GM21528 (cell line): ENCODE results near the gene CACNA1B.

Experiments used
- ATAC-seq: cut with Tn5 transposase; IDR thresholded peaks from one replicate; pipeline ENCODE4 v1.9.1; 2021; ENCODE audit warnings: mild to moderate bottlenecking, moderate library complexity; ENCODE audit not compliant: unreplicated experiment, low FRiP score

The CACNA1B gene

DNA sequence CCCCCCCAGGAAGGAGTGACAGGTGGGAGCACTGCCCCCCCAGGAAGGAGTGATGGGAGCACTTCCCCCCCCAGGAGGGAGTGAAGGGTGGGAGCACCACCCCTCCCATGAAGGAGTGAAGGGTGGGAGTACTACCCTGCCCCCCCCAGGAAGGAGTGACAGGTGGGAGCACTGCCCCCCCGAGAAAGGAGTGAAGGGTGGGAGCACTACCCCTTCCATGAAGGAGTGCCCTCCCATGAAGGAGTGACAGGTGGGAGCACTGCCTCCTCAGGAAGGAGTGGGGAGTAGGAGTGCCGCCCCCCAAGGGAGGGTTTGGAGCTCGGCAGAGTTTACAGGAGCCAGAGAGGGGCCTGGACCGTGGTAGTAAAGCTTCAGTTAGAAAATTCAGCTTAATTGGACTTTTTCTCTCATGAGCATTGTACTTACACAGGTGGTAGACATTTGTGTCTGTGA, 100.7 kb downstream of the CACNA1B start:
- ATAC-seq, result no peak

DNA sequence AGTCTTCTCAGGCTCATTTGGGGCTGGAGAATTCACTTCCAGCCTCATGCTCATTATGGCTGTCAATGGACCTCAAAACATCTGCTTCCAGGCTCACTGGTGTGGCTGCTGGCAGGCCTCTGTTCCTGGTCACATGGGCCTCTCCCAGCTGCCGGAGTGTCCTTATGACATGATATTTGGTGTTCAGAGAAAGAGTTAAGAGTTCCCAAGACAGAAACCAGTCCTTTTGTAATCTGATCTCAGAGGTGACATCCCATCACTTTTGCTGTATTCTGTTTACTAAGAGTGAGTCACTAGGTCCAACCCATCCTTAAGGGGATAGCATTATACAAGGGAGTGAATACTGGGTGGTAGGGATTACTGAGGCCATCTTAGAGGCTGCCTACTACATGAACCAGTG, 104.6 kb downstream of the CACNA1B start:
- ATAC-seq, result no peak

DNA sequence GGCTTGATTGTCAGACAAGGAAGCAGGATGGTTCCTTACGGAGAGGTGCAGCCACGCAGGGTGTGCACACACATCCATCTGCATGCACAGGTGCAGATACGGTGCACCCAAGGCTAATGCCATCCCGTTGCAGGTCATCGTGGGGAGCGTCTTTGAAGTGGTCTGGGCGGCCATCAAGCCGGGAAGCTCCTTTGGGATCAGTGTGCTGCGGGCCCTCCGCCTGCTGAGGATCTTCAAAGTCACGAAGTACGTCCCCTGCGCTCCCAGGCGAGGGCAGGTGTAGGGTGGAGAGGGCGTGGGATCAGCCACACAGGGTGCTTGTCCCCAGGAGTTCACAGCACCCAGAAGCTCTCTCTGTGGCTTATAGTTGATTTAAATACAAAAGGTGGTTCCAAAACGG, 106.4 kb downstream of the CACNA1B start:
- ATAC-seq, result no peak

DNA sequence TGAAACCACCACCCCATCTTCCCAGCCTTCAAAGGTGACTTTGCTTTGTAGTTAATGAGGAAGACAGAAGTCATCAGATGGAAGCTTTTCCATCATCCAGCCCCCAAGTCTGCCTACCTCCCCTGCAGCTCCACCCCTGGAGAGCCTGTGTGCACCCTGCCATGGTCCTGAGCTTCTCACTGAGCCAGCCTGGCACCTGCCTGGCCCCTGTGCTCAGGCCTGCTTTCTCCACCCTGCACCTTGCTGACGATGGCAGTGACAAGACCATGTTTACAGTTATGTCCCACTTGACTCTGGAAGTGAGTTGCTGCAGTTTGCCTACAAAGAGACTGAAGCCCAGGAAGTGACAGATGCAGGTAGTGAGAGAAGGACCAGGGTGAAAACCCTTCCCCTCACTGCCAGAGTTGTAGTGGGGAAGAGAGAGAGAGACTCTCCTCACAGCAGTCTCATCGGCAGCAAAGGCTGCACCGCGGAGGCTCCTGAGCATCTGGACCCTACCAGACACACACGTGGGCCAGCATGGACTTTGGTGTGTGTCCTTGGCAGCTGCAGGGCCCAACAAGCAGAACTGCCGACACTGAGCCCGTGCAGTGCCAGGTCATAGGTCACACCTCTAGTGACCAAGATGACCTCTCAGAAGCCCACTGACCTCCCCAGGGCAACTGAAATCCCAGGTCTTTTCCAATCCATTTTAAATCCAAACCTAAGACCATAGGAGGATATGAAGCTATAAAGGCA, 107.1 kb downstream of the CACNA1B start:
- no peak for ATAC-seq

DNA sequence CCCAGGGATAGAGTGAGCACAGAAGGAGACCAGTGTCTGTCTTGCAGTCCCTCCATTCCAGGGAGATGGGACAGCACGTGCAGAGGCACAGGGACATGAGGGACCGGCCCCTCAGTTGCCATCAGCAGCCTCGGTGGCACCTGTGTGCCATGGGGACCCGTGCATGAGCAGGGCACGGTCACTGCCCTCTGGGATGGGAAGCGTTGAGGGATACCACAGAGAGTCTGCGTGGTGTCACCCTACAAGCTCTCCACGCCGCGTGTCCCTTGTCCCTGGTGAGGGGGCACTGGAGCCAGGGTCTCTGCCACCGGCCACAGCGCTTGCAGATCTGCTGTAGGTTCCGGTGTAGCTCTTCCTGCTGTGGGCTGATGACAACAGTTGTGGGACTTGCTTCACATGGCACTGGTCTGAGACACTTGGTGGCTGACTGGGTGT, 108.1 kb downstream of the CACNA1B start:
- ATAC-seq, result no peak

DNA sequence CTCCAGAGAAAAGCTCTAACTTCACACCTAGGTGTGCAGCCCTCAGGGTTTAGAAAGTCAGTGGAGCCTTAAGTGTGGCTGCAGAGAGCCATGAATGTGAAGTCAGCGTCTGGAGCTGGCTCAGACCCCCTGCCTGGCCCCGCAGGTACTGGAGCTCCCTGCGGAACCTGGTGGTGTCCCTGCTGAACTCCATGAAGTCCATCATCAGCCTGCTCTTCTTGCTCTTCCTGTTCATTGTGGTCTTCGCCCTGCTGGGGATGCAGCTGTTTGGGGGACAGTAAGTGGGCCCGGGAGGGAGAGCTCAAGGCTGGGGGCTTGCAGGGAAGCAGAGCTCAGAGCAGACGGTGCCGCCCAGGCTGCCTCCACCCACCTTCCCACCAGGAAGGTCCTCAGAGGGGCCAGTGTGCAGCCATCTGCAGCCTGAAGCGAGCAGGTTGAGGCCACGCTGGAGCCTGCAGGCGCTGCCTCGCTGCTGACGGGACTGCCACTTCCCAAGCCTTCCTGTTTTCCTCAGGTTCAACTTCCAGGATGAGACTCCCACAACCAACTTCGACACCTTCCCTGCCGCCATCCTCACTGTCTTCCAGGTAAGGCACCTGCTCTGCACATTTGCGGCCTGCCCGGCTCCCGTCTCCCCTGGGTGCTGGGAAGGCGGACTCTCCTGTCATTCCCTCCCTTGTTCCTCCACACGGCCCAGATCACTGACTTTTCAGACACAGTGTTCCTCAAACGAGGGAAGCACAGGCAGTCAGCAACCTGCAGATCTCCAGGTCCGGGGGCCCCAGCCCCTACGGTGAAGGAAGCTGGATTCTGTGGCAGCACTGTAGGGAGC, 108.9 kb downstream of the CACNA1B start:
- no peak for ATAC-seq

DNA sequence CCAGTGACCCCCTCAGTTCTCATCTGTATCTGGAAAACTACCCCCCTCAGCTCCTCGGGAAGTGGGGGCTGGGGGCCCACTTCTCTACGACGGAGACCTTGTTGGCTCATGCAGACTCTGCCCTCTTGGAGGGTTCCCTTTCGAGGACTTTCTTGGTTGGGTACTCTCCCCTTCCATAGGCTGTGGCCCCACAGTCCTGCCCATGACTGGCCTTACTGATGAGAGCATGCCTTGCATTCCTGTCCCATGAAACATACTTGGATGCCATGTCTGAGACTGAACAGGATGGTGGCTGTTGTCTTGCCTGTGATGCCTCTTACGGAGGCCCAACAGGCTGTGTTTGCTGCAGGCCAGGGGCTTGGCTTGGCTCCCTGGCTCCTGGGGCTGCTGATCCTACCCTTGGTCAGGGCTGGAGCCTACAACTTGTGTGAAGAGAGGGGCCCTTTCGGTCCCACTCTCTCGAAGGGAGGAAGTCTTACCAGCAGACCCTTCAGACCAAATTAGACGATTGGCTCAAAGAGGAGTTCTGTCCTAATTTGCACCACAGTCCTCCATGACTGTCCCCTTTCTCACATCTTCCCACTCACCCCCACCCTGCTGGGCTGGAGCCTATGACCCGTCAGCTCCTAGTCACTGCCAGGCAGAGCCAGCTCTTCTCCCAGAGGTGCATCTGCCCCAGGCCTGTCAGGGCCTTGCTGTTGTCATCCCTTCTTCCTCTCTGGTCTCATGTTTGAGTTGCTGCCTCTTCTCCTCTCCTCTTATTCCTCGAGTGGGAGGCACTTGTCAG, 109.9 kb downstream of the CACNA1B start:
- no peak for ATAC-seq

DNA sequence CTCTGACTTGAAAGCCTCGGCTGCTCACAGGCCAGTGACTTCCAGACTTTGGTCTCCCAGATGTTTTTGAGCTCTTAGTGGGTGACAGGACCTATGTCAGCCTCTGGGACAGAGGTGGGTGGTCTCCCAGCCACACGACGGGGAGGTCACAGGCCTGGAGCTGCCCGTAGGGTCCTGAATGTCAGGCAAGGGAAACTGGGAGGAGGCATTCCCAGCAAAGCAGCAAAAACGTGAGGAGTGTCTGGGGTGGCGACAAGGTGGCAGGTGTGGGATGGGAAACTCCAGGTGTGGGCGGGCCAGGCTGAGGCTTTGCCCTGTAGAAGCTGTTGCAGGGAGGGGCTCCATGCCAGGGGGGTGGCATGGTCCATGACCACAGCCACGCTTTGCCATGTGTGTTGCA, 110.5 kb downstream of the CACNA1B start:
- ATAC-seq, result no peak

DNA sequence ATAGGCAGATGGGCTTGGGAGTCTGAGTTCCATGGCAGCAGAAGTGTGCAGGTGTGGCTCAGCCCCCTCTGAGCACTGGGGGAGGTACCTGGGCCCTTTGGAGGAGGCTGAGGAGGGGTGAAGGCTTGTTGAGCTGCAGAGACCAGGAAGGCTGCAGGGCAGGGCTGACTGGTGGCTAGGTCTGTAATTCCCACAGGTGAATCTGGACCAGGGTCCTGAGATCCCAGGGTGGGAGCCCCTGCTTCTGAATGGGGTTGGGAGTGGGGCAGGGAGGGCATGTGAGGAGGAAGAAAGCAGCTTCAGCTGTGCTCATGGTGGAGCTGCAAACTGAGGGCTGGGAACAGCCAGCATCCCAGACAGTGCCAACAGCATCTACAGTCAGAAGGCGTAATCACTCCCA, 111.1 kb downstream of the CACNA1B start:
- ATAC-seq, result no peak

DNA sequence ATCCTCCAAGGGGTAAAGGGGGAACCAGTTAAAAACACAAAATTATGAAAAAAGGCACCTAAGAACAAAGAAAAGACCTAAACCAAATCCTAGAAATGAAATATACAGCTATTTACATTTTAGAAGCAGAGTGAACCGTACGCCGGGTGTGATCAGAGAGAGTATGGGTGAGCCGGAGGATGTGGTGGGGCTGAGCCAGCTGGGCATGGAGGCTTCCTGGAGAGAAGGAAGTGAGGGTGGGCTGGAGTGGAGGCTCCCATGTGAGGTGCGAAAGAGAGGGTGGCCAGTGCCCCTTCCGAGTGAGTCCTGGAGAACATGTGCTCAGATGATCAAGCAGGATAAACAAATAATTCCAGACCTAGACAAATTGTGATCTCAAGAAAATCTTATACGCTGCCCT, 111.6 kb downstream of the CACNA1B start:
- ATAC-seq, result no peak

DNA sequence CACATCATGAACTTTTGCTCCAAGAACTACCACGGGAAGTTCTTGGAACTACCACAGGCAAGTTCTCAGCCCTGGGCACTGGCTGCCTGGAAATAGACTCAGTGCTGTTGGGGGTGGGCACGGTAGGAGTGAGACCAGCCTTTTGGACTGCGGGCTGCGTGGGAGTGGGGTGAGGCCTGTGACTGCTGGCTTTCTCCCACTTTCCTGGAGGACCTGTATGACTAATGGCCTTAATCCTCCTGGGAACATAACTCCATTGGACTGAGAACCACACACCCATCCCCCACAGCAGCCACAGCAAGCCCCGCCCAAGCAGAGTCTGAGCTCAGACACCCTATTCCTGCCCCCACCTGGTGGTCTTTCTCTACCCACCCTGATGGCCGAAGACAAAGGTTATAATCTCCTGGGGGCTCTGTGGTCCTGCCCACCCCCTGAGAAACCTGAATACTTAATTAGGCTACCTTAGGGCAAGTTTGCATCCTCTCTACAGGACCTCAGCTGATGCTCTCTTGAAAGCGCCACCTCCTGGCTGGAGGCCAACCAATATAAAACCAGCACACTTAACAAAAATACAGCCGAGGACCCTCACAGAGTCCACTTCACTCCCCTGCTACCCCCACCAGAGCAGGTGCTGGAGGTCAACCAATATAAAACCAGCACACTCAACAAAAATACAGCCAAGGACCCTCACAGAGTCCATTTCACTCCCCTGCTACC, 112.6 kb downstream of the CACNA1B start:
- no peak for ATAC-seq

DNA sequence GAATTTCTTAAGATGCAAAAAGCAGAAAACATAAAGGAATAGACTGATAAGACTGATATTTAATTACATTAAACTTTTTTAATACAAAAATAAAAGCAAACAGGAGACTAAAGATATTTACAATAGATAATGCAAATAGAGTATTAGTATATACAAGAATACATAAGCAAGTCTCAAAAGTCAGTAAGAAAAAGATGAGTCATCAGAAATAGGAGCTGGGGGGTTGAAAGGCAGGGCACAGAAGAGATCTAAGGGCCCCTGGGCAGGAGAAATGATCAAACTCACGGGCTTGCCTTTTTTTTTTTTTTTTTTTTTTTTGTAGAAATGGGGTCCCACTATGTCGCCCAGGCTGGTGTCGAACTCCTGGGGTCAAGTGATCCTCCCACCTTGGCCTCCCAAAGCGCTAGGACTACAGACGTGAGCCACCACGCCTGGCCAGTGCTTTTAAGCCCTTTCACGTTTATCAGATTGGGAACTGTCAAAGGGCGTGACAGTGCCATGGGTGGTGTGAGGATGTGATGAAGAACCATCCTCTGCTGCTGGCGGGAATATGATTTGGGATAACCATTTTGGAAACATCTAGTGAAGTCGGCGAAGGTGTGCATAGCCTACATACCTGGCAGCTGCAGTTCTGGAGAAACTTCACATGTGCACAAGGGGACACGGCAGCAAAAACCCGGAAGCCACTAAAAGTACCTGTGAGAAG, 126.1 kb downstream of the CACNA1B start:
- no peak for ATAC-seq

DNA sequence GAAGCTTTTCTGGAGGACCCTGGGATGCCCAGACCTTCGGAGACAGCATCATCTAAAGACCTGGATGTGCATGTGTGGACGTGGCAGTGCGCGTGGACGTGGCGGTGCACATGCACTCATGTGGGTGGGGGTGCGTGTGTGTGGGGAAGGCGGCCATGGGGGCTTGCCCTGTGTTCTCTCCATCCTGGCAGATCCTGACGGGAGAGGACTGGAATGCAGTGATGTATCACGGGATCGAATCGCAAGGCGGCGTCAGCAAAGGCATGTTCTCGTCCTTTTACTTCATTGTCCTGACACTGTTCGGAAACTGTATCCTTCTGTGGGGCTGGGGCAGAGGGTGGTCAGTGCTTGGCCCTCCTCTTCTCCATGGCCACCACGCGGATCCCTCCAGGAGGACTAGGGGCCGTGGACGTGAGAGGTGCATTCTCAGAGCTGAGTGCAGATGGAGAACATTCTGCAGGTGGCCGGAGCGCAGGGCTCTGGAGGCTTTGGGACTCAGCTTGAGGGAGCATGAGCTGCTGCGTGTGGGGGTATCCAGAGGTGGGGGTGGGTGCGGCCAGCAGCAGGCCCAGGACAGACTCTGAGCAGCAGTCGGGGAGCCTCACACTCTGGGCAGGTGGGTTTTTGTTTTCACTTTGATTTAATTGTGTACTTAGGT, 129.1 kb downstream of the CACNA1B start:
- no peak for ATAC-seq

DNA sequence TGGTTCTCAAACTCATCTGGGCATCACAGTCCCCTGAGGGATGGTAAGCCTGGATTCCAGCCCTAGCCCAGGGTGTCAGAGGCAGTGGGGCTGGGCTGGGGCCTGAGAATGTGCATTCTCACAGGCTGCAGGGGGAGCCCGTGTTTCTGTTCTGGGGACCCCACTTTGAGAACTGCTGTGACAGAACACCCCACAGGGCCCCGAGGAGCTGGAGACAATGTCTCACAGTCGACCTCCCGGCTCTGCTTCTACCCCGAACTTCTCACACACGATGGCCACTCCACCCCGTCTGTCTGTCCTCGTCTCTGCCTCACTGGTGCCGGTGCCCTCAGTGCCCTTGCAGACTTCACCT, 130.0 kb downstream of the CACNA1B start:
- no peak for ATAC-seq

DNA sequence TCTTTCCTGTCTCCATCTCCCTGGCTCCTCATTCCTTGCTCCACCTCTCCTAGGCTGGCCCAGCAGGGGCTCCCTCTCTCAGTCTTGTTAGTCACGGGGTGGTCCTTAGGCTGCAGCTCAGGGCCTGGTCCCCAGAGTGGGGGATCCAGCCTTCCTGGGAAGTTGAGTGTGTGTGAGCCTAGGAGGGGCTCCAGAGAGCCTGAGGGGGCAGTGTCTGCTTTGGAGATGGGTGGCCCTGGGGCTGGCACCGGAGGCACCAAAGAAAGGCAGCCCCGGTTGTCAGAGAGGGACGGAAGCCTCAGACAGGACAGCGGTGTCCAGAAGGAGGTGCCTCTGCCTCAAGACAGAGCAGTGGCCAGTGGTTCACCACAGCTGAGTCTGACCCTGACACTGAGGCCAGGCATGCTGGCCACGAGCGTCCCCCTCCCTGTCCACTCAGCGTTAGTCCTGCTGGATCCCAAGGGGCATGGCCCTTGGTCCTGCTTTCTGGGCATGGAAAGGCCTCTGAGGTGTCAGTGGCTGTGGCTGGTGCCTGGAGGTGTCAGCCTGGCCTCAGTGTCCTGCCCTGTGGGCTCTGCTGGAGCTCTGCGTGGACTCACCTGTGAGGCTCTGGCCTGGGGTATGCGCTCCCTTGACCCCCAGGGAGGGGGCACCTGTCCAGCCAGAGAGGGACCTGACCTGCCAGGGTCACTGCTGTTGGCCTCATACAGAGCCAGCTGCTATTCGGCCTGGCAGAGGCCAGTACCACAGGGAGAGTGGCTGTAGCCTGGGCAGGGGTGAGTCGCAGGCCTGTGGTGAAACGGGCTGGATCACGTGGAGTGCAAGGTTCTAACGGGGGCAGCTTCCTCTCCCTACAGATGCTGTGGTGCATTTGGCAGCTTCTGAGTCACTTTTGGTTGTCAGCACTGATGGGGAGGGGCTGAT, 130.6 kb downstream of the CACNA1B start:
- no peak for ATAC-seq

DNA sequence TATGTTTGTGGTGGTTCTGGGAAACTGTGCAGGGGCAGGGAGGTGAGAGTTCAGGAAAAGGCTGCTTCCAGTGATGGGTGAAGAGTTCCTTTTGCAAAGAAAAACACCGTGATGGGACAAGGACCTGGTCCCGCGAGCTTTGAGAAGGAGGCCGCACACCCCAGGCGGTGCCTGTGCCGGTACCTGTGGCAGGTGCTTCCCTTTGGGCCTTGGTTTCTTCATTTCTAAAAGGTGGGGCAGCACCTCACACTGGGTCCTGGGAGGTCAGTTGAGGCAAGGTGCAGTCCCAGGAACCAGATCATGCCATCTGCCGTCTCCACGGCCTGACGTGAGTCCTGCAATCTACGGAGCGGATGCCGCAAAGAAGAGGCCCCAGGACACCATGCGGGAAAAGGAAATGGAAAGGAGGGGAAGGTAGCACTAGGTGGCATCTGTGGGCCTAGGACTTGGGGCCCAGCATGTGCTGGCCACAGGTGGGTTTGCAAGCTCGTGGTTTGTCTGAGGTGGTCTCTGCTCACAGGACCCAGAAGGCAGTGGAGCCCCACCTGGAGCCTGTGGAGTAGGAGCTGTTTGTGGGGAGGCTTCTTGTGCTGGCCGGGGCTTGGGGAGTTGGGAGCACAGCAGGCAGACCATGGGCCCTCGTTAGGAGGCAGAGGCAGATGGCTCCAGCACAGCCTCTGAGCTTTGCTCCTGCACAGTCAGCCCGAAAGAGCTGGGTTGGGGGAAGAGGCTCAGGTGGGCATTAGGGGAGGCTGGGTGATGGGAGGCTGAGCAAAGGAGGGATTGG, 131.6 kb downstream of the CACNA1B start:
- no peak for ATAC-seq

DNA sequence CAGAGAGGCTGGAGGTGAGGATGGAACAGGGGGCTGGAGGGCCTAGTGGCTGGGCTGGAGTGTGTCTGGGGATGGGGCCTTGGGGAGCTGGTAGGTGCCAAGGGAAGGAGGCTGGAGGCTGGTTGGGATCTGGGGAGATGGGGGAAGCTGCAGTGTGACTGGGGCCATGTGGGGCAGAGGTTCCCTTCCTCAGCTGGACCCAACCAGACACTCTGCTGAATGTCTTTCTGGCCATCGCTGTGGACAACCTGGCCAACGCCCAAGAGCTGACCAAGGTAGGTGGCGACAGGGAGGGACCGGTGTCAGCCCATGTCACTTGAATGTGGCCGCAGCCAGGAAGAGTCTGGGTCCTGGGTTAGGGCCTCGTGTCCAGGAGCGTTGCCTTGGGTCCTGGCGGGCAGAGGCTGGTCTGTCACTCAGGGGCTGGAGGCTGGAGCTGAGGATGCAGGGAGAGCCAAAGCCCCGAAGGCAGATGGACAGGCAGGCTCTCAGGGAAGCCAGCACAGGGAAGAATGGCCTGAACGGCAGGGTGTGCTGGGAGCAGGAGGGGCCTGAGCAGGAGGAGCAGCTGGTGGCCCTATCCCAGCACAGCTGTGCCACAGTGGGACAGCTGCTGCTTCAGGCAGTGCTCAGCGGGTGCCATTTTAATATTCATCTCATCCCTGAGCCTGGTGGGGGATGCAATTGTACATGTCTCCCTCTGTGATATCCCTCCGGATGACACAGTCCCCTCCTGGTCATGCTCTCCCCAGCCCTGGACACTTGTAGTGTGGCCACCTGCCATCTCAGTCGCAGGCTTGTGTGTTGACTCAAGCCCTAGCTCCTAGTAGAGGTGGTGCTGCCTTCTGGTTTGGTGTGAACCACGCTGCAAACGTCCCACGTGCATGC, 132.5 kb downstream of the CACNA1B start:
- no peak for ATAC-seq
